ENCODE results near the gene SLC19A3. TPM values are rescaled to one million over a fixed set of nuclear protein-coding genes. Genes with fewer than 3 reads are reported as not detected.

The SLC19A3 gene
- total RNA-seq, 1 experiment from 2014 or later = 2.3 TPM

DNA sequence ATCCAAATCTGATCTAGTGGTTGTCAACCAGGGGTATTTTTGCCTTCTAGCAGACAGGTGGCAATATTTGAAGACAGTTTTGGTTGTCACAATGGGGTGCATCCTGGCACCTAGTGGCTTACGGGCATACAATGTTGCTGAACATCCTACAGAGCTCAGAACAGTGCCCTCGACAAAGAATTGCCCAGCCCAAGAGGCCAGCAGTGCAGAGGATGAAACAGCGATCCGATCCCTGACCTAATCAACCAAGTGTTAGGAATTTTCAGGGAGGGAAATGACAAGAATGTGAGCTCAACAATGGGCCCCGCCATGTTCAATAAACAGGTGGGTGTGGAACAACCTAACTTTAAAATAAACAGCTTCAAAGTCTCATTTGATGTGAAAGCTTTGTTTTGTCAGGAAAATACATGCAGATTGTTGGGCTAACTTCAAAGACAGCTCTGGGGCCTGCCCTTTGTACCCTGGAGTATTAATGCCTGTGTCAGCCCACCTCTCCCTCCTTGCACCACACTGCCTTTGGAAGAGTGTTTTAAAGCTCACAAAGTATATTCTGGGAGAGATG, 73.8 kb downstream of the SLC19A3 start:
- Histone ChIP-seq H2AK5ac (ENCODE audit: insufficient read length, low read length) (no peak overlapping the region), H3K18ac (ENCODE audit: insufficient read length, low read depth, low read length) (no peak overlapping the region), H2BK15ac (ENCODE audit: low read depth, low read length) (no peak overlapping the region), H3K27me3 (ENCODE audit: insufficient read depth, low read length) (no peaks in the 10 kb centered on the region), H3K79me1 (ENCODE audit: insufficient read depth, low read depth, low read length, poor library complexity, severe bottlenecking) (no peaks in the 10 kb centered on the region), H4K8ac (replicated peaks; ENCODE audit: insufficient read length, low read depth, low read length) (no peak overlapping the region), H4K5ac (ENCODE audit: insufficient read length, low read depth, low read length) (no peak overlapping the region), H3K23me2 (ENCODE audit: insufficient read length, low read depth, low read length, poor library complexity, severe bottlenecking) (no peaks in the 10 kb centered on the region), H3T11ph (ENCODE audit: low read length) (no peak overlapping the region), H3K56ac (ENCODE audit: insufficient read length, low read depth, low read length) (no peak overlapping the region), H3K27ac (ENCODE audit: insufficient read length, low read depth, low read length) (no peak overlapping the region), H2BK120ac (ENCODE audit: low read depth, low read length, poor library complexity, severe bottlenecking) (no peak overlapping the region), H3K9me3 (ENCODE audit: control insufficient read depth, low read depth, low read length) (no peaks in the 10 kb centered on the region), H3K4me1 (ENCODE audit: insufficient read depth, low read length) (no peaks in the 10 kb centered on the region), H4K20me1 (ENCODE audit: control insufficient read depth, insufficient read depth, insufficient read length) (no peaks in the 10 kb centered on the region), H2BK5ac (ENCODE audit: insufficient read length, low read length) (no peak overlapping the region), H3K4me2 (ENCODE audit: insufficient read depth, insufficient read length, low read length) (no peak overlapping the region), H3K23ac (ENCODE audit: insufficient read length, low read depth, low read length) (no peak overlapping the region), H3K79me2 (ENCODE audit: insufficient read depth, low read length) (no peaks in the 10 kb centered on the region), H3K4ac (ENCODE audit: low read depth, low read length) (no peak overlapping the region), H2BK20ac (ENCODE audit: low read depth, low read length, poor library complexity, severe bottlenecking) (no peak overlapping the region), H3K9ac (ENCODE audit: extremely low read depth, insufficient read length, low read length) (no peak overlapping the region), H4K91ac (ENCODE audit: insufficient read length, low read depth, low read length) (no peak overlapping the region), H2BK12ac (ENCODE audit: insufficient read length, low read depth, low read length) (no peak overlapping the region), H2AFZ (ENCODE audit: low read length) (no peak overlapping the region), H3K14ac (ENCODE audit: insufficient read depth, low read length) (no peak overlapping the region)
- Mint-ChIP-seq H3K9me3 (no peaks in the 10 kb centered on the region), H3K4me3 (no peak overlapping the region), H3K4me1 (no peaks in the 10 kb centered on the region; a peak in 2 of 4 replicates), H3K27me3 (ENCODE audit: low read depth) (no peaks in the 10 kb centered on the region), H3K36me3 (ENCODE audit: insufficient read depth in 1 of 3, low read depth in 3 of 3) (no peaks in the 10 kb centered on the region), H3K27ac (no peak overlapping the region)
- DNase-seq = no peak
- TF ChIP-seq, protein P1, sequence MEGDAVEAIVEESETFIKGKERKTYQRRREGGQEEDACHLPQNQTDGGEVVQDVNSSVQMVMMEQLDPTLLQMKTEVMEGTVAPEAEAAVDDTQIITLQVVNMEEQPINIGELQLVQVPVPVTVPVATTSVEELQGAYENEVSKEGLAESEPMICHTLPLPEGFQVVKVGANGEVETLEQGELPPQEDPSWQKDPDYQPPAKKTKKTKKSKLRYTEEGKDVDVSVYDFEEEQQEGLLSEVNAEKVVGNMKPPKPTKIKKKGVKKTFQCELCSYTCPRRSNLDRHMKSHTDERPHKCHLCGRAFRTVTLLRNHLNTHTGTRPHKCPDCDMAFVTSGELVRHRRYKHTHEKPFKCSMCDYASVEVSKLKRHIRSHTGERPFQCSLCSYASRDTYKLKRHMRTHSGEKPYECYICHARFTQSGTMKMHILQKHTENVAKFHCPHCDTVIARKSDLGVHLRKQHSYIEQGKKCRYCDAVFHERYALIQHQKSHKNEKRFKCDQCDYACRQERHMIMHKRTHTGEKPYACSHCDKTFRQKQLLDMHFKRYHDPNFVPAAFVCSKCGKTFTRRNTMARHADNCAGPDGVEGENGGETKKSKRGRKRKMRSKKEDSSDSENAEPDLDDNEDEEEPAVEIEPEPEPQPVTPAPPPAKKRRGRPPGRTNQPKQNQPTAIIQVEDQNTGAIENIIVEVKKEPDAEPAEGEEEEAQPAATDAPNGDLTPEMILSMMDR (conservative IDR thresholded peaks at IDR 0.05) = 0 out of 3 replicates have a peak, but pooled peaks have one; percentile 14
- WGBS (ENCODE audit: extremely low coverage, insufficient read length, low lambda C conversion rate) = no CpG with 5 or more reads among the region's 5 CpGs

Data from H9 (cell line).